ENCODE data around the gene CDK10.
"Not testable (repeated sequence)": the region's sequence is repeated elsewhere in the genome, so short reads cannot be mapped to it uniquely, and the experiment has no call there.

CDK10 gene

DNA sequence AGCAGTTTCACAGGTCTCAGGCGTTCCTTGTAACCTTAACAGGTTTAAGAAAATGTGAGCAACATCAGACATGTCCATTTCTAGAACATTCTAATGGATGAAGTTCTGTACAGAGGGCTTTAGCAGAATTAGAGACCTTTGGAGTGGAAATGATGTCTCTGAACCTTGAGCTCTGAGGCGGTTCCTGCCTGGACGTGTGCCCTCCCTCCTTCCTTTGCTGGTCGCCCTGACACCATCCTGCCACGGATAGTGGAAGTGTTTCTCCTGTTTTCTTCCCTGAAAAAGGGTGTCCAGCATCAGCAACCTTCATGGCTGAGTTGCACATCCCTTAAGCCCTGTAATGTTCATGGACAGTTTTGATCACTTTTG is 17.7 kb upstream of the CDK10 start:
- no peak for DNase-seq (ENCODE audit: low spot score)

DNA sequence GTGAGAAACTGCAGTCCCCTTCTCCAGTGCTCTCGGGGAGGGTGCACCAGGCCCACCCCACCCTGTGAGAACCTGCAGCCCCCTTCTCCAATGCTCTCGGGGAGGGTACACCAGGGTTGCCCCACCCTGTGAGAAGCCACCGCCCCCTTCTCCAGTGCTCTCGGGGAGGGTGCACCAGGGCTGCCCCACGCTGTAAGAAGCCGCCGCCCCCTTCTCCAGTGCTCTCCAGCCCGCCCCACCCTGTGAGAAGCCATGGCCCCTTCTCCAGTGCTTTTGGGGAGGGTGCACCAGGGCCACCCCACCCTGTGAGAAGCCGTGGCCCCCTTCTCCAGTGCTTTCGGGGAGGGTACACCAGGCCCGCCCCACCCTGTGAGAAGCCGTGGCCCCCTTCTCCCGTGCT is 16.7 kb upstream of the CDK10 start:
- no peak for DNase-seq (ENCODE audit: low spot score)

DNA sequence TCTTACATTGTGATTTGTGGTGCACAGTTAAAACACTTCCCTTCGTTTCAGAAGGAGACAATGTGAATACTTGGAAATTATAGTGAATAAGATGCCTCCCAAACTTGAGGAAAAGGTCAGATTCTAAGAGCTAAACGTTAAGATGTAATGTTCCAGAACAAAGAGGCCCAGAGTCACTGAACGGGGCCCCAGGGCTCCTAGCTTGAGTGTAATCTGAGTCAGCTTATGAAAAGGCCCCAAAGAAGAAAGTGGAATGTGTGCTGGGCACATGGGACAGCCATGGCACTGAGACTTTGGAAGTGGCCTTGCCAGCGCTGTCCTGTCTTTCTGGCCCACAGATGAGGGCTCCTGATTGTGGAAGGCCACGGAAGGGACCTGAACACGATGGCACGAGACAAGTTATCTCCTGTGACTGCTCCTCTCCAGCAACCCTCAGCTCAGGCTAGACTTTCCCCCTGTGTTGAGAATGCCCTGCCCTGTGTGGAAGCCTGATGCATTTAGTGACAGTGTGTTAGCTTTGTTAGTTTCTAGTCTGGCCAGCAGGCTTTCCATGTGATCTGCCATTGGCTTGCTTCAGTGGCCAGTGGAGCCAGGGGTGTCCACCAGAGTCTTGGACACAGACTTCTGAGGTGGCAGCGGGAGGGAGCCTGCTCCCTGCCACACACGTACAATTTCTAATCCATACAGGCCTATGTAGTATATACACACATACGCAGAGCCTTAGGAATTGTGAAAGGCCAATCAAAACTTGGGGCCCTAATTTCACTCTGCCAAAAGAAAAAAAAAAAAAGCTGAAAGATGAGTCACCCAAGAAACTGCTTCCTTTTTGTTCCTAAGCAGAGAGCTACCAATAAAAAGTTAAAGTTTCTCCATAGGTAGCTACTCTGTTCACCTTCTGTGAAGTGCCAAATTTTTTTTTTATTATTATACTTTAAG is 15.7 kb upstream of the CDK10 start:
- no peak for DNase-seq (ENCODE audit: low spot score)

DNA sequence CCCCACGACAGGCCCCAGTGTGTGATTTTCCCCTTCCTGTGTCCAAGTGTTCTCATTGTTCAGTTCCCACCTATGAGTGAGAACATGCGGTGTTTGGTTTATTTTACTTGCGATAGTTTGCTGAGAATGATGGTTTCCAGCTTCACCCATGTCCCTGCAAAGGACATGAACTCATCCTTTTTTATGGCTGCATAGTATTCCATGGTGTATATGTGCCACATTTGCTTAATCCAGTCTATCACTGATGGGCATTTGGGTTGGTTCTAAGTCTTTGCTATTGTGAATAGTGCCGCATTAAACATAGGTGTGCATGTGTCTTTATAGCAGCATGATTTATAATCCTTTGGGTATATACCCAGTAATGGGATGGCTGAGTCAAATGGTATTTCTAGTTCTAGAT is 14.9 kb upstream of the CDK10 start:
- DNase-seq (ENCODE audit: low spot score) = not testable (repeated sequence)

DNA sequence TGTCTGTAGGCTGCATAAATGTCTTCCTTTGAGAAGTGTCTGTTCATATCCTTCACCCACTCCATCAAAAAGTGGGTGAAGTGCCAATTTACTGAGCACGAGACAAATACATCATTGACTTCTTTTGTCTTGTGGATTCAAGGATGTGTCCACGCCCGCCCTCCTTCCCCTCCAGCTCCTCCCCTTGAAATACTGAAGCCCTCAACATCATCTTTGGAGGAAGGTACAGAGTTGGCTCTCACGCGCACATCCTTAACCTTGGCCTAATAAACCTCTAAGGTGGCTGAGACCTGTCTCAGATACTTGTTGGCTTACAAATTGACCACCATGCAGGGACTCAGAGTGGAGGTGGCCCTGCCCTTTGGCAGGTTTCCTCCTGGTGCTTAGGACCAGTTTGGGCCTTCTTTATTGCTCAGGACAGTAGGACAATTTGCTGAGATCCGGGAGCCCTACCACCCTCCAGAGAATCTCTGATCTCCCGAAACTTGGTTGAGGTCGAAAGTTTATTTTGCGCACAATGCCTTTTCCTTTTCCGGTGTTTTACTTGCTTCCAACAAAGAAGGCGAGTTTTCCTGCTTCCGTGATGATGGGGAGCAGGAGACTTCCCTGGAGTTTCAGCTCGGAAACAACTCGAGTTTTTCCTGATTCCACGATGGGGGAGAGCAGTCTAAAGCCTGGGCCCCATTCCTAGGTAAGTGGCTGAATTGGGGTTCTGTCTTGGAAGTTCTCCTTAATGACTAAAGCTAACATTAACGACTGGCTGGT is 14.1 kb upstream of the CDK10 start:
- DNase-seq (ENCODE audit: low spot score) = no peak

DNA sequence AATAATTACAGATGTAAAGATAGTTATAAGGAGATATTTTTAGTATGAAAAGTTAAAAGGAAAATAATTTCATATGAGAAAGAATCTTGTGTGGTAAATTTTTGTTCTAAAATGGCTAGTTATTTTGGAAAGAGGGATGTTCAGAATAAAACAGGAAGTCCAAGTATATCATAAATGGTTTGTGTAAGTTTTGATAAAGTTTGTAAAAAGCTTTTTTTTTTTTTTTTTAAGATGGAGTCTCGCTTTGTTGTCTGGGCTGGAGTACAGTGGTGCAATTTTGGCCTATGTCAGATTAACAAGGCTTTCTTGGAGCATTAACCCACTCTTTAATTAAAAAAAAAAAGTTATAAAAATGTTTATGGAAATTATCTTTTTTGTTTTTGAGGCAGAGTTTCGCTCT is 8.2 kb upstream of the CDK10 start:
- no peak for DNase-seq (ENCODE audit: low spot score)

DNA sequence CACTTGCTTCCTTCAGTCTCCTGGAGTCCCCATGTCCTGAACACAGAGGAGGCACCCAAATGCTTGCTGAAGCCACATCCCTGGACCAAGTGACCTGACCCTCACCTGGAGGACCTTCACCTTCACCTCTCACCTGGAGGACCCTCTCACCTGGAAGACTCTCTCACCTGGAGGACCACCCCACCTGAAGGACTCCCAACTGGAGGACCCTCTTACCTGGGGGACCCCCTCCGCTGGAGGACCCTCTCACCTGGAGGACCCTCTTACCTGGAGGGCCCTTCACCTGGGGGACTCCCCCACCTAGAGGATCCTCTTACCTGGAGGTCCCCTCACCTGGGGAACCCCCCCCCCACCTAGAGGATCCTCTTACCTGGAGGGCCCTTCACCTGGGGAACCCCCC is 573 bp upstream of the CDK10 start:
- DNase-seq (ENCODE audit: low spot score) = no peak

DNA sequence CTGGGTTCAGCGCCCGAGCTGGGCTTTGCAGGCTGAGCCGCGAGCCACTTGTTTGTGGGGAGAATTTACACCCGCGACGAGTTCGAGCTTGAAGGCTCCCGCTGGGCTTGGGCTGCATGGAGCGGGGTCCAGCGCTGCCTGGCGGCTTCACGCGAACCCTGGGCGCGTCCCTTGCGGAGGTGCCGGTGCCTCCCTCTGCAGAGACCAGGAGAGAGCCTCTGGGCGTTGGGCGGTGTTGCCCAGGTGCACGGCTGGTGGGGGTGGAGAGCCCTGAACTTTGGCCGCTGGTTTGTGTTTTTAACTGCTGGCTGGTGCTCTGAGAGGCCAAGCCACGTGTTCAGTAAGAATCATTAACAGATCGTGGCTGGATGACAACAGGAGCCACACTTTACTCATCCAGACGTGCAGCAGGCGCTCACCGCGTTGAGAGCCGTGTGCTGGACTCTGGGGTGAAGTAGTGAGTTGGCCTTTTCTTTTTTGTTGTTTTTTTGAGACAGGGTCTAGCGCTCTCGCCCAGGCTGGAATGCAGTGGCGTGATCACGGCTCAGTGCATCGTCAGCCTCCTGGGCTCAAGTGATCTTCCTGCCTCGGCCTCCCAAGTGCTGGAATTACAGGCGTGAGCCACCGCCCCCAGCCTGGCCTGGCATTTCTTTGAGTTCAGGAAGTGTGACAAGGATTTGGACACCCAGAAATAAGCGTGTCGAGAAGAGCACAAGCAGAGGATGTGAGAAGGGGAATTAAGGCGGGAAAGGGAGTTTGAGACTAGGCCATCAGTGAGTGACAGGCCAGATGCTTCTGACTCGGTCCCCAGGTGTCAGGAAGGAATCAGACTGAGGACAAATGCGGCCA is 827 bp downstream of the CDK10 start:
- no peak for DNase-seq (ENCODE audit: low spot score)

DNA sequence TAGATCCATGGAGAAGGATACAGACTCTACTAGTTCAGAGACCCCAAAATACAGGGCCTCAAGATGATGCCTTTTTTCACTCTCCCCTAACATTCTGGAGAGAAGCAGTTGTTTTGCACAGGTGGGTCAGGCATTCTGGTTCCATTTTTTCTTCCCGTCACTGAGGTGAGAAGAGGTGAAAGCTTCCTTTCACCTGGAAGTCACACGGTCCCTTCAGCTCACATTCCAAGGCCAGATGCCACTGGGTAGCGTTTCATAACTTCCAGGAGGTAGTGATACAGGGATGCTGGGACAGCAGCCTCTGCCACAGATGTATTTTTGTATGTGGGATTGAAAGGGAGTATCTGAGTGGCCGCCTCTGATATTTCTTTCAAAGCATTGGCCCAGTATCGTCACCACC is 1.9 kb downstream of the CDK10 start:
- no peak for DNase-seq (ENCODE audit: low spot score)

DNA sequence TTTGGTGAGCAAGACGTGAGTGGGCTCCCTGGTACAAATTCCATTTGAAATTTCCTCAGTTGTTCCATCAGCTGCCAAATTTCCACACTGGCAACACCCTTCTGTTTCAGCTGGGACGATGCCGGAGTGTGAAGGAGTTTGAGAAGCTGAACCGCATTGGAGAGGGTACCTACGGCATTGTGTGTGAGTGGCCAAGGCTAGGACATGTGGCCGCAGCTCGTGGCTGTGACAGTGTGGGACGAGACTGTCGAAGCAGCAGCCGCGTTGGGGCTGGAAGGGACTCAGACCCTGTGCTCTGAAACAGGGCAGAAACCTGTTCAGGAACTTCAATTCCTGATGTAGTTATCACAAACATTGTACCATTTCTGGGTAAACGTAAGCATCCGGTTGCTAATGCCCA is 2.7 kb downstream of the CDK10 start:
- DNase-seq (ENCODE audit: low spot score) = no peak

DNA sequence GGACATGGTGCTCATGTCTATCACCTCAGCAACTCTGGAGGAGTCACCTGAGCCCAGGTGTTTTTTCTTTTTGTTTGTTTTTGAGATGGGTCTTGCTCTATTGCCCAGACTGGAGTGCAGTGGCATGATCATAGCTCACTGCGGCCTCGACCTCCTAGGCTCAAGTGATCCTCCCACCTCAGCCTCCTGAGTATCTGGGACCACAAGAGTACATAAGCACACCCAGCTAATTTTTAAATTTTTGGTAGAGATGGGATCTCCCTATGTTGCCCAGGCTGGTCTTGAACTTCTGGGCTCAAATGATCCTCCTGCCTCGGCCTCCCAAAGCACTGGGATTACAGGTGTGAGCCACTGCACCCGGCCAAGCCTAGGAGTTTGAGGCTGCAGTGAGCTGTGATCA is 3.1 kb downstream of the CDK10 start:
- not testable (repeated sequence) for DNase-seq (ENCODE audit: low spot score)

DNA sequence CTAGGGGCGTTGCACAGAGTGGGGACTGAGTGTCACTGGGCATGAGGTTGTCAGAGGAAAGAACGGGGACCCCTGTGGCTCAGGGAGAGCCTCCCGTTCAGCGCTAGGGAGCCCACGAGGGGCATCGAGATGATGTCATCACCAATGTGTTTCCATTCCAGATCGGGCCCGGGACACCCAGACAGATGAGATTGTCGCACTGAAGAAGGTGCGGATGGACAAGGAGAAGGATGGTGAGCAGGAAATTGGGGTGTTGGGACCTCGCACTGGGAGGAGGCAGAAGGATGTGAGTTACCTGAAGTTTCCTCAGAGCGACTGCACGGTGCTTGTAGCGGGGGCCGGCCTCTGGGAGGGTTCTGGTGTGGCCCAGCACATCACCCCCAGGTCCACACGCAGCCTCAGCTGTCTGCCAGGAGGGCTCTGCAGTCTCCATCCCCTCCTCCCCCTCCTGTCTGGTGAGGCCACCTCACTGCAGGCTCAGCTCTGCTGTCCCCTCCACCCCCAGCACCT is 4.0 kb downstream of the CDK10 start:
- DNase-seq (ENCODE audit: low spot score) = no peak

DNA sequence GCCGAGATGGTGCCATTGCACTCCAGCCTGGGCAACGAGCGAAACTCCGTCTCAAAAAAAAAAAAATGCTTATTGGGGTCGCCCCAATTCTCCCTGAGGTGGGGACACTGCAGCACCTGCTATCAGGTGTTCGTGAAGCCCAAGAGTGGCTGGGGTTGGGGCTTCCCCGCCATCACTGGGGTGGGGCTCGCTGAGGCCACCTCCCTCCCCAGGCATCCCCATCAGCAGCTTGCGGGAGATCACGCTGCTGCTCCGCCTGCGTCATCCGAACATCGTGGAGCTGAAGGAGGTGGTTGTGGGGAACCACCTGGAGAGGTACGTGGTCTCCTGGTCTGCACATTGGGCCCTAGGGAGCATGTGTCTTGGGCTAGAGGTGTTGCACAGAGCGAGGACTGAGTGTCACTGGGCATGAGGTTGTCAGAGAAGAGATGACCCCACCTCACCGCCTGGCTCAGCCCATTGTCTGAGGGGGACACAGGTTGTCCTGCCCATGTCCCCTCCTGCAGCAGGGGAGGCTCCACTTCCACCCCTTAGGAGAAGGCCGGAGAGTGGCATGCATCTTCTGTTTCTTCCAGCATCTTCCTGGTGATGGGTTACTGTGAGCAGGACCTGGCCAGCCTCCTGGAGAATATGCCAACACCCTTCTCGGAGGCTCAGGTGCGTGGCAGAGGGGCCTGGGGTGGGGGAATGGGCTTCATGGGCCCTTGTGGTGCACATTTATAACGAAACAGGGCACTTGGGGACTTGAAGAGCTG is 4.9 kb downstream of the CDK10 start:
- DNase-seq (ENCODE audit: low spot score) = no peak

DNA sequence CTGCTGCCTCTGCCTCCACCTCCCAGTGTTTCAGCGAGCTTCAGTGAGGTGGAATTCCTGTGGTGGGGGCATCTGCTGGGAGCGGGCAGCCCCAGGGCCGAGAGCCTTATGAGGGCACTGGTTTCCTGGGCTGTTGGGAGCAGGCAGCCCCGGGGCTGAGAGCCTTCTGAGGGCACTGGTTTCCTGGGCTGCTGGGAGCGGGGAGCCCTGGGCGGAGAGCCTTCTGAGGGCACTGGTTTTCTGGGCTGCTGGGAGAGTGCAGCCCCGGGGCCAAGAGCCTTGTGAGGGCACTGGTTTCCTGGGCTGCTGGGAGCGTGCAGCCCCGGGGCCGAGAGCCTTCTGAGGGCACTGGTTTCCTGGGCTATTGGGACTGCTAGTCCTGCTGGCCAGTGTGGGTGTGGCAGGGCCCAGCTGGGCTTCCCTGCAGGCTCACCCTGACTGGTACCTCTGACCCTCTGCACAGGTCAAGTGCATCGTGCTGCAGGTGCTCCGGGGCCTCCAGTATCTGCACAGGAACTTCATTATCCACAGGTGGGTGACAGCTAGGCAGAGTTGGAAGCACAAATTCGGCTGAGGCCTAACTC is 5.6 kb downstream of the CDK10 start:
- DNase-seq (ENCODE audit: low spot score) = no peak

DNA sequence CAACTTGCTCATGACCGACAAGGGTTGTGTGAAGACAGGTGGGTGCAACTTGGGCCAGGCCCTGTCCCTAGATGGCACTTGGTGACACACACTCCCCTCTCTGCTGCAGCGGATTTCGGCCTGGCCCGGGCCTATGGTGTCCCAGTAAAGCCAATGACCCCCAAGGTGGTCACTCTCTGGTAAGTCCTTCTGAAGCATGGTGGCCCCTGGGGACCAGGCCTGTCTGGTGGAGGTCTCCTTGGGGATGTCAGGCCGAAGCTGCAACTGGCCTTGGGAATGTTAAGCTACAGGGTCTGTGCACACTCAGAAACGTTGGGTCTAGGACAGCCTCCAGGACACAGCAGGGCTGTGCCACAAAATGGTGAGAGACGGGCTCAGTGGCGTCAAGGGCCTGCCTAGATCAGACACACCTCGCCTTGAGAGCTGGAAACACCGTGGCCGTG is 6.8 kb downstream of the CDK10 start:
- no peak for DNase-seq (ENCODE audit: low spot score)

DNA sequence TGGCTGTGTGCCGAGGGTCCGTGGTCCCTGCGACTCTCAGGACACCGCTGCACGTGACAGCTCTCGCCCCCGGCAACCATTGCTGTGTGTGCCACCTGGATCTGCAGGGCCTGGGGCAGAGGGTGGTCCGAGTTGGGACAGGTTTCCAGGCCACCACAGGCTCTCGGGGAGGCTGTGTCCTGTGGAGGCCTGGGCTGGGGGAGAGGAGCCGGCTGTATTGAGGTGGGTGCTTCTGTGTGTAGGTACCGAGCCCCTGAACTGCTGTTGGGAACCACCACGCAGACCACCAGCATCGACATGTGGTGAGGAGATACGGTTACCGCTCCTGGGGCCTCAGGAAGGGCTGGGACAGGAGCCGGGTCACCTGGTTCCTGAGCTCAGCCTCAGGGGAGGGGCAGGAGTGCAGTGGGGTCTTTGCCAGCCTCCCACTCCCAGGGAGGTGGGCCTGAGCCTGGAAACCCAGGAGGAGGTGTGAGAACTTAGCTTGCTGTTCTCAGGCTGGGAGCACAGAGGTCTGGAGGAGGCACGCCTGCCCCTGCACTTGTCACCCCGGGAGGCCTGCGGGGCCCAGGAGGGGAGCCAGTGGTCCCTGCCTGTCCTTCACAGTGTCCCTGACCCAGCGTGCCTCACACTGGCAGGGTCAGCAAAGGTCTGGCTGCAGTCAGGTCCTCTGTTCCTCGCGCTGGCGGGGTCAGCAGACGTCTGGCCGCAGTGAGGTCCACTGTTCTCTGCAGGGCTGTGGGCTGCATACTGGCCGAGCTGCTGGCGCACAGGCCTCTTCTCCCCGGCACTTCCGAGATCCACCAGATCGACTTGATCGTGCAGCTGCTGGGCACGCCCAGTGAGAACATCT is 7.7 kb downstream of the CDK10 start:
- no peak for DNase-seq (ENCODE audit: low spot score)

DNA sequence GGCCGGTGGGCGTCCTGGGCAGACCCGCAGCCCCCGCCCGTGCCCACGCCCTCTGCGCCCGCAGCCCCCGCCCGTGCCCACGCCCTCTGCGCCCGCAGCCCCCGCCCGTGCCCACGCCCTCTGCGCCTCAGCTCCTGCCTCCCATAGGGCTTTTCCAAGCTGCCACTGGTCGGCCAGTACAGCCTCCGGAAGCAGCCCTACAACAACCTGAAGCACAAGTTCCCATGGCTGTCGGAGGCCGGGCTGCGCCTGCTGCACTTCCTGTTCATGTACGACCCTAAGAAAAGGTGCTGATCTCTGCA is 8.2 kb downstream of the CDK10 start:
- DNase-seq (ENCODE audit: low spot score) = not testable (repeated sequence)

DNA sequence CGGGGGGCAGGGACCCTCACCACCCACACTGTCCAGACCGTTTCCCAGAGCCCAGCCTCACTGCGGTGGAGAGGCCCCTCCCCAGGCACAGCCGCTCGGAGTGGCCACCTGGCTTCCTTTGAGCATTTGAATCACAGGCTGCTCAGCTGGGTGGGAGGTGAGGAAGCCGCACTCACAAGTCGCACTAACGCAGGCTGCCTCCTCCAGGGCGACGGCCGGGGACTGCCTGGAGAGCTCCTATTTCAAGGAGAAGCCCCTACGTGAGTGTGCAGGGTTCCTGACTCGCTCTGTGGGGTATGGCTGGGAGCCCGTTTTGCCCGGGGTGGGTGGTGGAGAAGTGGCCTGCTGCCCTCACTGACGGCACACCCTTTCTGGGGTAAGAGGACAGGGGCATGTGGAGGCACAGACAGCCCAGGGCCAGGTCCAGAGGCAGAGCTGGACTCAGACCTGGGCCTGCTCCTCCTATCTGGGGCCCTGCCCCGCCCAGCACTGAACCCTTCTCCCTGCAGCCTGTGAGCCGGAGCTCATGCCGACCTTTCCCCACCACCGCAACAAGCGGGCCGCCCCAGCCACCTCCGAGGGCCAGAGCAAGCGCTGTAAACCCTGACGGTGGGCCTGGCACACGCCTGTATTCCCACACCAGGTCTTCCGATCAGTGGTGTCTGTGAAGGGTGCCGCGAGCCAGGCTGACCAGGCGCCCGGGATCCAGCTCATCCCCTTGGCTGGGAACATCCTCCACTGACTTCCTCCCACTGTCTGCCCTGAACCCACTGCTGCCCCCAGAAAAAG is 8.8 kb downstream of the CDK10 start:
- DNase-seq (ENCODE audit: low spot score) = no peak

DNA sequence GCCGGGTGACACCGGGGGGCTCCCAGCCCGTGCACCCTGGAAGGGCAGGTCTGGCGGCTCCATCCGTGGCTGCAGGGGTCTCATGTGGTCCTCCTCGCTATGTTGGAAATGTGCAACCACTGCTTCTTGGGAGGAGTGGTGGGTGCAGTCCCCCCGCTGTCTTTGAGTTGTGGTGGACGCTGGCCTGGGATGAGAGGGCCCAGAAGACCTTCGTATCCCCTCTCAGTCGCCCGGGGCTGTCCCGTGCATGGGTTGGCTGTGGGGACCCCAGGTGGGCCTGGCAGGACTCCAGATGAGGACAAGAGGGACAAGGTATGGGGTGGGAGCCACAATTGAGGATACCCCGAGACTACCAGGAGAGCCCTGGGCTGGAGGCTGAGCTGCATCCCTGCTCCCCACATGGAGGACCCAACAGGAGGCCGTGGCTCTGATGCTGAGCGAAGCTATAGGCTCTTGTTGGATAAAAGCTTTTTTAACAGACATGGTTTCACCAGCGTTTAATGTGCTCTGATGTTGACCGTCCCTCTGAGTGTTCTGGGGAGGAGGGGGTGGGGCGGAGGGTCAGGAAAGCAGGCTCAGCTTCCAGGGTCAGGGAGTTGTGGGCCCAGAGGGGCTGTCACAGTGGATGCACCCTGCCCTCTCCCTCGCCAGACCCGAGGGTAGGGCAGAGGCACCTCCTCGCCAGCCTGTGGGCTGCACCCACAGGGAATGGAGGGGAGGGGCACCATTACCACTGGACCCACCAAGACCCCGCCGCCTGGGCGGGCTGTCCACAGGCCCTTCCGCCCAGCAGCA is 9.6 kb downstream of the CDK10 start:
- DNase-seq (ENCODE audit: low spot score) = no peak
